Measurements from ENCODE around the gene NKX2-4. TPM values are rescaled to one million over a fixed set of nuclear protein-coding genes. Genes with fewer than 3 reads are reported as not detected.
A peak's percentile ranks its signal among the peaks of the same experiment; 100 is the strongest.

The NKX2-4 gene
- total and polyA plus RNA-seq, 10 of the 15 experiments (the other 5 are each of a cell fraction or from before 2014, with no cell fraction given): not detected

GRCh38 chr20:21393166-21393565, 4.2 kb downstream of the NKX2-4 start (continued):
- TF ChIP-seq ZBTB4 (CRISPR knock-in tag; IDR thresholded peaks at IDR 0.05) (no peak), SIN3A (IDR thresholded peaks at IDR 0.05; ENCODE audit: low read depth, low read length) (no peak), ZBED1 (IDR thresholded peaks at IDR 0.05; ENCODE audit: borderline replicate concordance) (no peak)

GRCh38 chr20:21391972-21392352, 5.4 kb downstream of the NKX2-4 start:
- Histone ChIP-seq H4K20me1 (ENCODE audit: control insufficient read depth, insufficient read depth) (no peaks in the 10 kb centered on the region), H3K79me2 (ENCODE audit: control insufficient read depth, insufficient read depth, low read length) (no peaks in the 10 kb centered on the region), H3K4me3 (no peak overlapping the region), H3K27ac (ENCODE audit: control insufficient read depth, insufficient read depth) (no peak overlapping the region), H3K9me3 (replicated peaks; ENCODE audit: control insufficient read depth, insufficient read depth, low read length) (no peaks in the 10 kb centered on the region; the same call in 2 of the 3 replicates), H3K27me3 (replicated peaks in 1 of 2; ENCODE audit: control insufficient read depth in 2 of 2, insufficient read depth in 2 of 2, low read length in 1 of 2) (peaks cover 2 to 13% of the 10 kb centered on the region in 2 experiments; a peak in 3 of 4 replicates), H2AFZ (ENCODE audit: control insufficient read depth, low read depth, low read length) (no peak overlapping the region), H3K36me3 (ENCODE audit: control insufficient read depth in 2 of 2, insufficient read depth in 2 of 2, low read length in 1 of 2) (peaks cover 1 to 10% of the 10 kb centered on the region in 2 experiments; a peak in 2 of 4 replicates), H3K4me1 (ENCODE audit: control insufficient read depth, insufficient read depth, low read length) (no peaks in the 10 kb centered on the region), H3K4me2 (ENCODE audit: control insufficient read depth, insufficient read depth) (0 out of 2 replicates have a peak overlapping the region, but pooled peaks have one; percentile 7), H3K9ac (ENCODE audit: control insufficient read depth, insufficient read depth, low read length) (no peak overlapping the region)
- in situ Hi-C loops (cut with MboI) (no loop called here), intact Hi-C loops (cut with micrococcal nuclease; ENCODE audit: unreplicated experiment) (loop anchor here (10.0 kb wide), 1 partner anchor 113 kb away; no protein-coding TSS in a partner anchor)
- SMC1A ChIA-PET (ENCODE audit: uncharacterized antibody, unreplicated experiment): no interaction called here
- TF ChIP-seq ATF3 (IDR thresholded peaks at IDR 0.05; ENCODE audit: borderline replicate concordance, extremely low read depth, low read depth, low read length): no peak
- TF ChIP-seq MEF2A (IDR thresholded peaks at IDR 0.05; ENCODE audit: insufficient read depth, low read depth, low read length): no peak
- no peak for TF ChIP-seq POLR2AphosphoS2 (IDR thresholded peaks at IDR 0.05; ENCODE audit: low read depth, low read length)
- no peak for TF ChIP-seq STAT1 (conservative IDR thresholded peaks at IDR 0.05)
- TF ChIP-seq ZNF622 (IDR thresholded peaks at IDR 0.05): no peak
- no peak for TF ChIP-seq SIN3A (IDR thresholded peaks at IDR 0.05; ENCODE audit: low read depth, low read length)
- no peak for TF ChIP-seq RELB (IDR thresholded peaks at IDR 0.05; ENCODE audit: low read depth)
- no peak for TF ChIP-seq EZH2 (IDR thresholded peaks at IDR 0.05; ENCODE audit: borderline replicate concordance, control insufficient read depth, low read depth, low read length)
- no peak for TF ChIP-seq POLR2AphosphoS5 (IDR thresholded peaks at IDR 0.05; ENCODE audit: low read length)
- TF ChIP-seq MTA3 (IDR thresholded peaks at IDR 0.05; ENCODE audit: borderline replicate concordance, low read length): no peak
- BruUV-seq (replicated peaks): no TSS peak
- CTCF ChIA-PET: no interaction called here
- POLR2A ChIA-PET: no interaction called here
- FAIRE-seq: peak; percentile 38
- WGBS (ENCODE audit: insufficient coverage, insufficient replicate concordance, low lambda C conversion rate, missing lambda C conversion rate): 29% methylated on average over 10 of the region's 10 CpGs
- RAD21 ChIA-PET (ENCODE audit: unreplicated experiment): no interaction called here
- DNase-seq (ENCODE audit: low read depth, low spot score): no peak
- ATAC-seq: no peak

Measured in GM12878 (cell line).